CD1c-positive myeloid dendritic cell (primary cell): ENCODE measurements around the gene CEP44.
"Not testable (repeated sequence)": the region's sequence is repeated elsewhere in the genome, so short reads cannot be mapped to it uniquely, and the experiment has no call there.

Experiments
- DNase-seq: peaks from one replicate; pipeline ENCODE4 v3.0.0-alpha.2; 2016; ENCODE audit errors: extremely low spot score

Gene CEP44

GRCh38 chr4:174278467-174278866 is 5.2 kb upstream of the CEP44 start:
- no peak for DNase-seq

GRCh38 chr4:174279433-174280155 is 4.1 kb upstream of the CEP44 start:
- peak; percentile 10 for DNase-seq

DNA sequence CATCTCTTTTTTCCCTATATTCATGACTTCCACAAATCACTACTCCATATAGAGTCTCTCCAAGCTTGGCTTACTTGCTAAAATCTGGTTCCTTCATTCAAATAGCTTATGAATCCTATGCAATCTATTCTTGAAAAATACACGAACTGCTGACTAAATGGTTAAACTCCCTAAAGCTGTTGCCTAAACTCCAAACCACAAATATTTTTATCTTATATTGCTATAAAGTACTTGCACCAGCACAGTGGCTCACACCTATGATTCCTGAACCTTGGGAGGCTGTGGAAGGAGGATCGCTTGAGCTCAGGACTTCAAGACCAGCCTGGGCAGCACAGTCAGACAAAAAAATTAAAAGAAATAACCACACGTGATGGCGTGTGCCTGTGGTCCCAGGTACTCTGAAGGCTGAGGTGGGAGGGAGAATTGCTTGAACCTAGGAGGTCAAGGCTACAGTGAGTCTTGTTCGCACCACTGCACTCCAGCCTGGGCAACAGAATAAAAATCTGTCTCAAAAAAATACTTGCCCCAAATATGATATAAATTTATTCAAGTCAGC is 2.5 kb upstream of the CEP44 start:
- DNase-seq: no peak

DNA sequence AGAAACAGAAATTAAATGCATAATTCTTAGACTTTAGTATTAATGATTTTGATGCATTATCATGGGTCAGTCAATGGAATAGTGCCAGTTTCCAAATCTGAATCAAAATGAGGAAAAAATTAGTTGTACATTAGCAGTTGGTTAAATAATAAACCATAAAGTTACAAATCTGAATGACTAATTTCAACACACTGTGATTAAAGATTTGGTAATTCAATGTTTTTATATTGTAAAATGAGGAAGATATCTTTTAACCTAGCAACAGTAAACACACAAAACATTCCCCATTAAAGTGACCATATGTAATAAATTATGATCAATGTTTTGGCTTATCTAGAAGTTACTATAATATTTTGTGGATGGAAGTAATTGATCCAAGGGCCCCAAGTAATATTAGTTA is 1.8 kb upstream of the CEP44 start:
- DNase-seq: peak; percentile 52

DNA sequence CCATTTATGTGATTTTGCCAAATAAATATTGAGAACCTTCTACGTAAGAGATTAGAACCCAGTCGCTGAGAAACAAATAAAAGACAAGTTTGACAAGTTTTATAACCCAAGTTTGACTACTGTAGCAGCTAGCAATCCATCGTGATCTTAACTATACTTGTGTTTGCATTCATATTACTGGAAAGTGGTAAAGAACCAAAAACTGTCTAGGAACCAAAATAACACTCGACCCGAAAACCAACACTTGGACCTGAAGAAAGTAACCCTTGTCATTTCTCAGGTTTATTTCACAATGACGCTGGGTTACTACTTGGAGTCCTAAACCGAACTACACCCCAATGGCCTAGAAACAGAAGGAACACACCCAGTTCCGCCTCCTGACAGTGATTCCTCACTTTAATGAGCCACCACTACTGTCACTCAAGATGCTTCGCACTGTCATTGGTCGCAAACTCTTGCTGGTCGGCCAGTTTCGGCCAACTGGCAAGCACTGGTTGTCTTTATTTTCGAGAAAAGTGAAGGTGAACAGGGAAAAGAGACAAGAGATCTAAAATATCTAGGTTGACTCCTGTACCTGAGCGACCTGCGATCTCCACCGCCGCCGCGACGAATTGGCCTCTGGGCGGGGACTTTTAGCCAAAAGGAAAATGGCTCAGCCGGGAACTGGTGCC is 740 bp upstream of the CEP44 start:
- peak; percentile 95 for DNase-seq

DNA sequence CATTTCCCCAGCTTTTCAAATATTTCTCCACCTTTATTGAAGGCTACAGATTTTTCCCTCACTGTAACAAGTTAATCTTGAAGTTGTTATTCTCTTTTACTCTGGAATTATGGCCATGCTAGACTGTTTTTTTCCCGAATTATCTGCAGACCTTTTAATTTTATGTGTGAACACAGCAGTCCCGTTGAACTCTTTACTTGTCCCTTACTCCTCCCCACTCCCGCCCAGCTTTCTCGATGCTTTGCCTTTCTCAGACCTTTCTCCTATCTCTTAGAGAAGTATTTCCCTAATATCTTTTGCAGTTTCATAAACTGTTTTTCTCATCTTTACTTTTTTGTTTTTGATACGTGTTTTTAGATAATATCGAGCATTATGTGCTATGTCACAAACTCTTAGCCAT is 776 bp downstream of the CEP44 start:
- DNase-seq: no peak

GRCh38 chr4:174286870-174287269 is 3.2 kb downstream of the CEP44 start:
- DNase-seq: no peak

- DNase-seq: no peak
Observed at GRCh38 chr4:174292473-174292872, 8.8 kb downstream of the CEP44 start.

DNA sequence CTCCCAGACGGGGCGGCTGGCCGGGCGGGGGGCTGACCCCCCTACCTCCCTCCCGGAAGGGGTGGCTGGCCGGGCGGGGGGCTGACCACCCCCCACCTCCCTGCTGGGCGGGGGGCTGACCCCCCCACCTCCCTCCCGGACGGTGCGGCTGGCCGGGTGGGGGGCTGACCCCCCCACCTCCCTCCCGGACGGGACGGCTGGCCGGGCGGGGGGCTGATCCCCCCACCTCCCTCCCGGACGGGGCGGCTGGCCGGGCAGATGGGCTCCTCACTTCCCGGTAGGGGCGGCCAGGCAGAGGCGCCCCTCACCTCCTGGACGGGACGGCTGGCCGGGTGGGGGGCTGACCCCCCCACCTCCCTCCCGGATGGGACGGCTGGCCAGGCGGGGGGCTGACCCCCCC is 10.9 kb downstream of the CEP44 start:
- DNase-seq: not testable (repeated sequence)

GRCh38 chr4:174295142-174295541 is 11.4 kb downstream of the CEP44 start:
- not testable (repeated sequence) for DNase-seq

- DNase-seq: no peak
Observed at GRCh38 chr4:174303687-174304086, 20.0 kb downstream of the CEP44 start.

DNA sequence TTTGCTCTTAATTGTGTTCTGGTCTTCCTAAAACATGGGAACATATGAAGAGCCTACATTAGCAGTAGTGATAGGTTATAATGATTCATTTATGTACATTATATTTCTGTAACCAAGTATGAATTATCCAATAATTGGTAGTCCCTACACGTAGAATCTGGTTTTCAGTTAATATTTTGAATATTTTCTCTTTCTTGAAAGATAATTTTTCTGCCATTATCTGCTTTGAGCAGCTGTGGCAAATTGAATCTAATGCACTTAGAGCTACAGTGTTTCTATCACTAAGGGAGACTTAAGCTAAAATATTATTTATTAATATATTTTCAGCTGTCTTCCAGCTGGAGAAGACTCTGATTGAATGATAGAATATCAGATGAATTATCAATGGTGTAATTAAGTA is 21.0 kb downstream of the CEP44 start:
- DNase-seq: no peak

DNA sequence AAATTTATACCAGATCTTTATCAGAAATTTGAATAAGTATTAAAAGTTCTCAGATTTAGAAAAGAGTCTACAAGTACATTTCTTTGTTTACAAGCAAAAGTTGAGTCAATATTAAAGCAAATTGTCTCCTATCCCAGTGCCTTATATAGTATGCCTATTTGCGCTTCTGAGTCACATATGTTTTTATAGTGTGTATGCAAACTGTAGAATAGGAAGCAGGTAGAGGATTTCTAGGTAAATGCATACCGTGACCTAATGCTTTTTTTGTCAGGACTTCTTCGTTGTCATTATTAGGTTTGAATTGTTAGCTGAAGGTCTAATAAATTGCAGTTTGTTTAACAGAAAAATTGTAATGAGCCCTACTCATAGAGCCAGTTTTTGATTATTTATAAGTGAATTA is 22.2 kb downstream of the CEP44 start:
- no peak for DNase-seq

- no peak for DNase-seq
Observed at GRCh38 chr4:174307694-174308093, 24.0 kb downstream of the CEP44 start.

- no peak for DNase-seq
Observed at GRCh38 chr4:174312993-174313392, 29.3 kb downstream of the CEP44 start.

DNA sequence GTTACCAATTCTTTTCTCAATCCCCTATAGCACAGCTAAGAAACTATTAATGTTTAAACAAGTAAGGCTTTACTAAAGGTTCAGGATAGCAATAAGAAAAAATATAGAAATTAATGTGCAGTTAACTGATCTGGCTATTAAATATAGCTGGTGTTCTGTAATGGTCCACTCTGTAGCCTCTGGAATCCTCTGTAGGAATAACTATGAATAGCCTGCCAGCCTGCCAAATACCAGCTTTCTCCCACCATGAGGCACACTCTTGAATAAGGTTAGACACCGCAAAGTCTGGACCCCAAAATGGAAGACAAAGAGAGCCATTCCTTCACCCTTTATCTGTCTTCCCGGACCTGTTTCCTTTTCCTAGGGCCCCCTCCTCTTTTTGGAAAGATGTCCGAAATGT is 30.6 kb downstream of the CEP44 start:
- no peak for DNase-seq

DNA sequence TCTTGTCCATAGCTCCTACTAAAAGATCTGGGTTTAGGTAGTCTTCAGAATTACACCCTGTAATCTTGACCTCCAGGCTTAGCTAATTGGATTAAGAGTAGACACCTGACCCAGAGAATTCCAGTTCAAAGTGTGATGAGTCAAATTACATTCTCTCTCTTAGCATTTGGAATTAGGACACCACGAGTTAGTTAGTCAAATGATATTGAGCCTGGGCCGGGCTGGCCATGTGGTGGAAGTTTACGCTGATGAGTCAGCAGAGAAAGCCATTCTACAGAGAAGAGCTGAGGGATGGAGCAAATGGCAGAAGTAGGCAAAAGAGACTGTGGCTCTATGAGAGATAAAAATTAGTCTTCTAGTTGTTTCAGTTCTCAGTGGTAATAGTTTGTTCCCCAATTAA is 31.1 kb downstream of the CEP44 start:
- DNase-seq: no peak

GRCh38 chr4:174316546-174316945 is 32.8 kb downstream of the CEP44 start:
- DNase-seq: no peak

- no peak for DNase-seq
Observed at GRCh38 chr4:174316954-174317353, 33.2 kb downstream of the CEP44 start.

DNA sequence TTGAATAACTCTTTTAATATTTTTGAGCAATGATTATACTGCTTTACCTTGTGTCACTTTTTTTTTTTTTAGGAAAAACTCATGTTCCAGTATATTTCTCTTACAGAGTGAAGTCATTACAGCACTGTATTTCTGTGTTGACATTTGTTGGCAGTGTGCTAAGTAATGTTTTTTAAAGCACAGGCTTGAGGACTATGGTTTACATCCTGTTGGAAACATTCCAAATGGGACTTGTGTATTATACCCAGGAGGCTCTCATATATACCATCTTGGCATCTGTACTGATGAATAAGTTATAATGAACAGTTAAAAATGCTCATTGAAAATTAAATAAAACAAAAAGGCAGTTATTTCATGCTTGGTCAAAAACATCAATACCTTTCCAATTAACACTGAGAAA is 33.8 kb downstream of the CEP44 start:
- DNase-seq: no peak

- peak; percentile 44 for DNase-seq
Observed at GRCh38 chr4:174318829-174319764, 35.4 kb downstream of the CEP44 start.
